D721Med (cell line): ENCODE measurements around the gene MECR.

Source experiments
- DNase-seq: peaks from one replicate; pipeline ENCODE4 v3.0.0; 2011; ENCODE audit warnings: low spot score; ENCODE audit not compliant: insufficient read length
- FAIRE-seq: peaks from 2 replicates; lab custom pipeline; 2011; peaks lifted over from hg19 to GRCh38; lab: Jason Lieb, UNC
- TF ChIP-seq, protein P1 (sequence below): IDR thresholded peaks from 2 replicates; pipeline ENCODE4 v1.5.1; 2012; ENCODE audit warnings: mild to moderate bottlenecking, control low read depth; ENCODE audit not compliant: insufficient read depth; ENCODE audit errors: missing control alignments

MECR gene

DNA sequence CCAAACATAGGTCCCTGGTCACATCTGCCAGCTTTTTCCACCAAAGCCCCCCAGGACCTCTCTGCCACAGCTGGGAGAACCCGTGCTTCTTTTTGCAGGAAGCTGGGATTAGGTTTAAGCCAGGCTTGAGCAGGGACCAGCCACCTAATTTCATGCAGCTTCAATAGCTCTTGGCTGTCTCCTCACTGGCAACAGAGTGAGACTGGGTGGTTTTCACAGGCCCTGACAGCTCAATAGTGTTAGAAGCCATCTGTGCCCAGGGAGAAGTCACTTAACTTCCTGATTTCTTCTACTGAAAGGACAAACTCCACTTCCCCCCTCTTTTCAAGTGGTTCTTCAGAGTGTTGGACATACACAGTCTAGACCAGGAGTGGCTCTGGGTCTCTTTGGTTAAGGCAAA lies 28.7 kb downstream of the MECR start:
- FAIRE-seq, result no peak
- DNase-seq, result no peak
- TF ChIP-seq, protein P1, sequence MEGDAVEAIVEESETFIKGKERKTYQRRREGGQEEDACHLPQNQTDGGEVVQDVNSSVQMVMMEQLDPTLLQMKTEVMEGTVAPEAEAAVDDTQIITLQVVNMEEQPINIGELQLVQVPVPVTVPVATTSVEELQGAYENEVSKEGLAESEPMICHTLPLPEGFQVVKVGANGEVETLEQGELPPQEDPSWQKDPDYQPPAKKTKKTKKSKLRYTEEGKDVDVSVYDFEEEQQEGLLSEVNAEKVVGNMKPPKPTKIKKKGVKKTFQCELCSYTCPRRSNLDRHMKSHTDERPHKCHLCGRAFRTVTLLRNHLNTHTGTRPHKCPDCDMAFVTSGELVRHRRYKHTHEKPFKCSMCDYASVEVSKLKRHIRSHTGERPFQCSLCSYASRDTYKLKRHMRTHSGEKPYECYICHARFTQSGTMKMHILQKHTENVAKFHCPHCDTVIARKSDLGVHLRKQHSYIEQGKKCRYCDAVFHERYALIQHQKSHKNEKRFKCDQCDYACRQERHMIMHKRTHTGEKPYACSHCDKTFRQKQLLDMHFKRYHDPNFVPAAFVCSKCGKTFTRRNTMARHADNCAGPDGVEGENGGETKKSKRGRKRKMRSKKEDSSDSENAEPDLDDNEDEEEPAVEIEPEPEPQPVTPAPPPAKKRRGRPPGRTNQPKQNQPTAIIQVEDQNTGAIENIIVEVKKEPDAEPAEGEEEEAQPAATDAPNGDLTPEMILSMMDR, result no peak

- DNase-seq (no peak), FAIRE-seq (no peak)
- TF ChIP-seq, protein P1, result no peak
Observed at GRCh38 chr1:29201595-29202051, 29.1 kb downstream of the MECR start.

- TF ChIP-seq, protein P1, result no peak
- DNase-seq (no peak), FAIRE-seq (no peak)
Observed at GRCh38 chr1:29200906-29201594, 29.7 kb downstream of the MECR start.

GRCh38 chr1:29197993-29198392 lies 32.7 kb downstream of the MECR start:
- FAIRE-seq, result no peak
- DNase-seq, result no peak
- TF ChIP-seq, protein P1, result no peak

DNA sequence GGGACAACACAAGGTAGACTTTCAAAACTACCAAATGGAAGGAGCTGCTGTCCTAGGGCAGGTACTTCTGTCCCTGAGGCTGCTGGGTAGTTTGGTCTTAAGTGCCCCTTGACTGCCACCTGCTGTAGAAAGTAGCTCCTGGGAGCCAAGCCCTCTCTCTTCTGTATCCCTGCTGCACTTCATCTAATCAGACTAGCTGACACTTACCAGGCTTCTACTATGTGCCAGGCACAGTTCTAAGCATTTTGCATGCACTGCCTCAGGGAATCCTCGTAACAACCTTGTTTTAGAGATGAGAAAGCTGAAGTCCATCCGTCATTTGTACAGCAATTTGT lies 33.2 kb downstream of the MECR start:
- FAIRE-seq (no peak), DNase-seq (no peak)

GRCh38 chr1:29196863-29197589 lies 33.7 kb downstream of the MECR start:
- TF ChIP-seq, protein P1, result no peak
- FAIRE-seq, result no peak
- no peak for DNase-seq

More for the DNA sequence above, 33.2 kb downstream of the MECR start:
- TF ChIP-seq, protein P1, result no peak

GRCh38 chr1:29195881-29196291 lies 34.8 kb downstream of the MECR start:
- TF ChIP-seq, protein P1, result no peak
- no peak for FAIRE-seq

More at GRCh38 chr1:29195881-29196291, 34.8 kb downstream of the MECR start:
- DNase-seq, result no peak
